GM04504 (cell line): ENCODE measurements around the gene P2RX6.
A peak's percentile ranks its signal among the peaks of the same experiment; 100 is the strongest.
"Not testable (repeated sequence)": the region's sequence is repeated elsewhere in the genome, so short reads cannot be mapped to it uniquely, and the experiment has no call there.

Experiments
- DNase-seq: peaks from one replicate; pipeline ENCODE4 v3.0.0-alpha.2; 2012; ENCODE audit warnings: low read depth

The P2RX6 gene

DNA sequence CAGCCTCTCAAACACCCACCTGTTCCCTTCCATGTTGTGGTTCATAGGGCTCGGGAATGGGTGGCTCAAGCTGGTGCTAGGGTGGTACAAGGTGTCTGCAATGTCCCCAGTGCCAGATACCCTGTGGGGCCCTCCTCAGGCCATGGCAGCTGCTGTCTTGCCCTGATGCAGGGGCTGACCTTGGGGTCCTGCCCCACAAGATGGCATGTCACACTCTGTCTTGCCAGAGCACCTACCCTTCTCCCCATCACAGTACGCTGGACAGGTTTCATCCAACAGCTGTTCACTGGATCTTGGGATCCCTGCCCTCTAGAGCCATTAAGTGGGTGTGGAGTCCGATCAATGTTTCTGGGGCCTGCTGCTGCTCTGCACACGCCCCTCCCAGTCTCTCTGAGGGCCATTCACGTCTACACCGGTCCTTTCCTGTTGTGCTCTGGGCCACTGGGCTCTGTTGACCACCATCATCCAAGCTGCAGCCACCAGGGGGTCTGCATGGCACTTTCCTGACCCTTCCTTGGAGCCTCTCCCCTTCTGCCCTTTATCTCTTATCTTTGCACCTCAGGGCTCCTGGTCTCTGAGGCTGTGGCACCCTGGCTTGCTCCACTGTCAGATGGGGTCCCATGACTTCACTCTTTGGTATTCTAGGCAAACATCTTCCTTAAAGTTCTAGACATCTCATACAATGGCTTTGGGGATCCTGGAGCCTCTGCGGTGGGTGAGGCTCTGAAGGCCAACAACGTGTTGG lies 37.9 kb downstream of the P2RX6 start:
- no peak for DNase-seq

DNA sequence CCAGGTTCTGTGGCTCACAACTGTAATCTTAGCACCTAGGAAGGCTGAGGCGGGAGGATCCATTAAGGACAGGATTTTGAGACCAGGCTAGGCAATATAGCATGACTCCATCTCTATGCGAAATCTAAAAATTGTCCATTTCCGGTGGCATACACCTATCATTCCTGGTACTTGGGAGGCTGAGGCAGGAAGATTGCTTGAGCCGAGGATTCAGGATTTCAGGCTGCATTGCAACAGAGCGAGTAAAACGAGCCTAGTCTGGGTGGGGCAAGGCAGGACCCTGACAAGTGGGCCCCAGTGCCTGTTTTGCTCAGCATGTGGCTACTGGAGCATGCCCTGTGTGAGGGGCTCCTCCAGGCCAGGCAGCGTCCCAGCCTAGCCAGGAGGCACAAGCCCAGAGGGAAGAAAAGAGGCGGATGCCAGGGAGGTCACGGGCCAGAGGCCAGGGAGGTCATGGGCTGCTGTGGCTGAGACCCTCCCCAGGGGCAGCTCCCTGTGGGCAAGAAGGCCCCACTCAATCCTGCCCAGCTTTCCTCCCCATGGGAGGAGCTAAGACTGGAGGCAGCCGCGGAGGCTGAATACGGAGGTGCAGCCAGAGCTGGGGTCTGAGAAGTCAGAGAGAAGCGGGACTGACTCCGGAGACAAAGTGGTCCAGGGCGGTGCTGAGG lies 39.2 kb downstream of the P2RX6 start:
- no peak for DNase-seq

DNA sequence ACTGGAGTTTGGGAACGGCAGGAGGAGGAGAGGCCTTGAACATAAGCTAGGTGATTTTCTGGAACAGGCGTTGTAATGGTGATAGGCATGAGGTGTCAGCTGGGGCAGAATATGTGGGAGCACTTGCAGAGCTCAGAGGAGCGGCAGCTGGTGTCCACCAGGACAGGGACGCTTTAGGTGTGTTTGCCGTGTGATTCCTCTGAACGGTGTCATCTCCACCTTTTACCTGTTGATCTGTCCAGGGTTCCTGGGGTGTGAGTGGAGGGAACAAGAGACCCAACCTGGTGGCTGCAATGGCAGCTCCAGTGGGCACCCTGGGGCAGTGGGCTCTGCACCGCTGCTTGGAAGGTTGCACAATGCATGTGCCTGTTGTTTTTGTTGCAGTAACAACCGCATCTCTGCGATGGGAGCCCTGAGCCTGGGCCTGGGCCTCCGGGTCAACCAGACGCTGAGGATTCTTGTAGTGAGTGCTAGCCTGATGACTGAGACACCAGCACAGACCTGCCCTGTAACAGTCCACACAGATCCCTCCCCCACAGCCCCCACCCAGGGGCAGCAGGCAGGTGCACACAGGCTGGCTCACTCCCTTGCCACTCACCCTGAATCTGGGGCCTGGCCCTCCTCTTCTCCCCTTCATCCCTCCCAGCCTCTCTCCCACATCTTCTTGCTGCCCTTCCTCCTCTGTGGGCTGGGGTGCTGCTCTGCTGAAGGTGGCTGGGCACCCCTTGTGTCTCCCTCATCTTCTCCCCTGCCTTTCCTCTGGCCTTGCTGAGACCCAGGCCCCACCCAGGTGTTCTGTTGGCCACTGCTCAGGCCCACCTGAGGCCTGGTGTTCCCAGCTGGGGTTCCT lies 40.0 kb downstream of the P2RX6 start:
- no peak for DNase-seq

DNA sequence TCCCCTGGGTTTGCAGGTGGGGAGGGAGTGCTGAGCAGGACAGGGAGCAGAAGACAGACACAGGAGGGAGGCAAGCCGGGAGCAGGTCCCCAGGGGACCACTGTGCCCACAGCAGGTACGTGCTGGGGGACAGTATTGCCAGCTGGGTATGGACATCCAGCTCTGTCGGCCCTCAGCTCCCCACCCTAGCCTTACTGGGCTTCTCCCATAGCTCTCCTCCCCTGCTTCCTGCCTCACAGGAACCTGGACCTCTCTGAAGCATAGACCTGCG lies 40.5 kb downstream of the P2RX6 start:
- no peak for DNase-seq

DNA sequence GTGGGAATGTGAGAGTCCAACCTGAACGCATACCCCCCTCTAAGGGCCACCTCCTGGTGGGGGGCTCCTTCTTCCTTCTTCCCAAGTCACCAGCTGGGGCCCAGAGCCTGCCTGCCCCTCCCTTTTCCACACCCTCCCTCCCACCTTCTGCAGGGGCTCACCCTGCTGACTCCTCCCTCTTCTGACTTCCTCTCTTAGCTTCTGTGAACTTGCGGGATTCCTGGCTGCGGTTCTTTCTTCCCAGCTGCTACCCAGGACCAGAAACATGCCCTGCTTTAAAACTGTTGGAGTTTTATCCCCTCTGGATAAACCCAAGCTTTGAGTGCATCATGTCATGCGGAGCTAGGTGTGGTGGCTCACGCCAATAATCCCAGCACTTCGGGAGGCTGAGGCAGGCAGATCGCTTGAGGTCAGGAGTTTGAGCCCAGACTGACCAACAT lies 40.9 kb downstream of the P2RX6 start:
- no peak for DNase-seq

DNA sequence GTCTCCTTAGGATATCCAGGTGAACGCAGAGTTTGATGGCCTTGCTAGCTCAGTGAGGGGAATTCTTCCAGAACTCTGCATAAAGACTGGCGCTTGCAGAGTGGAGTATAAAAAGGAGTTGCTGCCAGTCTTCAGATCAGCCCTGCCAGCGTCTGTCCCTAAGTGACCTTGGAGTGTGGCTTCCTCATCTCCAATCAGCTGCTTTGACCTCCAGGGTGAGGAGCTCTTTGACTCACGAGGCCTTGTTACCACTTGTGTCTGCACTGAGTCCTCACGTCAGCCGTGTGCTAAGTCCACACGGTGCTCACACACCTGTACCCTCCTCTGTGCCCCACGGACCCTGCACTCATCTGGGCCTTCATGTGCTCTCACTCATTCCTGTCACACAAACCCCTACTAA lies 45.4 kb downstream of the P2RX6 start:
- not testable (repeated sequence) for DNase-seq

DNA sequence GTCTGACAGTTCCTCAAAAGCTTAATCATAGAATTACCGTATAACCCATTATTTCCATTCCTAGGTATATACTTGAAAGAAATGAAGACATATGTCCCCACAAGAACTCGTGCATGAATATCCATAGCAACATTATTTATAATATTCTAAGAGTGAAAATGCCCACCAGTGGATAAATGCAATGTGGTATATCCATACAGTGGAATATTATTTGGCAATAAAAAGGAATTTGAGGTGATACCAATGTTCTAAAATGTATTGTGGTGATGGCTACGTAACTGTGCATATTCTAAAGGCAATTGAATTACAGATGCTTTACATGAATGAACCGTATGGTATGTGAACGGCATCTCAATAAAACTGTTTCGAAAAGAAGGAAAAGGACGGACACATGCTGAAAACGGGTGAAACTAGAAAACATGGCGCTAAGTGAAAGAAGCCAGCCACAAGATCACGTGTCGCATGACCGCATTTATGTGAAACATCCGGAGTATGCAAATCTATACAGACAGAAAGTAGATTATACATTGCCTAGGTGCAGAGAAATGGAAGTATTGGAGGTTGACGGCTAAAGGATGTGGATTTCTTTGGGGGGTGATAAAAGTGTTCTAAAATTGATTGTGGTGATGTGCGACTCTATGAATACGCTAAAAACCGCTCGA lies 46.8 kb downstream of the P2RX6 start:
- DNase-seq, result not testable (repeated sequence)

DNA sequence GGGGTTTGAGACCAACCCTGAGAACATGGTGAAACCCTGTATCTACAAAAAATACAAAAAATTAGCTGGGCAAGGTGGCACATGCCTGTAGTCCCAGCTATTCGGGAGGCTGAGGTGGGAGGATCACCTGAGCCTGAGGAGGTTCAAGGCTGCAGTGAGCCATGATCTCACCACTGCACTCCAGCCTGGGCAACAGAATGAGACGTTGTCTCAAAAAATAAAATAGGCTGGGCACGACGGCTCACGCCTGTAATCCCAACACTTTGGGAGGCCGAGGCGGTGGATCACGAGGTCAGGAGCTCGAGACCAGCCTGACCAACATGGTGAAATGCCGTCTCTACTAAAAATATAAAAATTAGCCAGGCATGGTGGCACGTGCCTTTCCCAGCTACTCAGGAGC lies 49.5 kb downstream of the P2RX6 start:
- DNase-seq, result not testable (repeated sequence)

DNA sequence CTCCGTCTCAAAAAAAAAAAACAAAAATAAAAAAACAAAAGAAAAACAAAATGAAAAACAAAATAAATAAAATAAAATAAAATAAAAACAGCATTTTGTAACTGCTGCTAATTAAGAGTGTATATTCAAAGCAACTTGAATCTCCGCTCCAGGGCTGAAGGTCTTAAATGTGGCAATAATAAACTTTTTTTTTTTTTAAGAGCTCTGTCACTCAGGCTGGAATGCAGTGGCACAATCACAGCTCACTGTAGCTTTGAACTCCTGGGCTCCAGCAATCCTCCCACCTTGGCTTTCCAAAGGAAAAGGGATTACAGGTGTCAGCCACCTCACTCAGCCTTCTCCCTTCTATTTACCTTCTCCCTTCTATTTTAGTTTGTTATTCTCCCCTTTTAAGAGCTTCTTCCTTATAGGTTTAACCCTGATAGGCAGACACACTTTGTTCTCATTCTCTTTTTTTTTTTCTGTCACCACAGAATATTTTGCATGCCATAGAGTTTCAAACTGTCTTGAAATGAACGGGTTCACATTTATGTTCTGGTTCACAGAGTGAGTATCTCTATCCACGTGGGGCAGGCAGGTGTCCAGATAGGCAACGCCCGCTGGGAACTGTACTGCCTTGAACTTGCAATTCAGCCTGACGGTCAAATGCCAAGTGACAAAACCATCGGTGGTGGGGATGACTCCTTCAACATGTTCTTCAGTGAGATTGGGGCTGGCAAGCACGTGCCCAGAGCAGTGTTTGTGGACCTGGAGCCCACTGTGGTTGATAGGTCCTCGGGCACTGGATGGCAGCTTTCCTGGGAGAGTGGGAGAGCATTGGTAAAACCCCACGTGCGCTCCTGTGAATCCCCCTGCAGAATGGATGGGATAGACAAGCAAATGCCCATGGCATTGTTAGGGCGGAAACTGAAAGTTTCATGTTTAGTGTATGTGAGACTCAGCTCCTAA lies 50.2 kb downstream of the P2RX6 start:
- no peak for DNase-seq

DNA sequence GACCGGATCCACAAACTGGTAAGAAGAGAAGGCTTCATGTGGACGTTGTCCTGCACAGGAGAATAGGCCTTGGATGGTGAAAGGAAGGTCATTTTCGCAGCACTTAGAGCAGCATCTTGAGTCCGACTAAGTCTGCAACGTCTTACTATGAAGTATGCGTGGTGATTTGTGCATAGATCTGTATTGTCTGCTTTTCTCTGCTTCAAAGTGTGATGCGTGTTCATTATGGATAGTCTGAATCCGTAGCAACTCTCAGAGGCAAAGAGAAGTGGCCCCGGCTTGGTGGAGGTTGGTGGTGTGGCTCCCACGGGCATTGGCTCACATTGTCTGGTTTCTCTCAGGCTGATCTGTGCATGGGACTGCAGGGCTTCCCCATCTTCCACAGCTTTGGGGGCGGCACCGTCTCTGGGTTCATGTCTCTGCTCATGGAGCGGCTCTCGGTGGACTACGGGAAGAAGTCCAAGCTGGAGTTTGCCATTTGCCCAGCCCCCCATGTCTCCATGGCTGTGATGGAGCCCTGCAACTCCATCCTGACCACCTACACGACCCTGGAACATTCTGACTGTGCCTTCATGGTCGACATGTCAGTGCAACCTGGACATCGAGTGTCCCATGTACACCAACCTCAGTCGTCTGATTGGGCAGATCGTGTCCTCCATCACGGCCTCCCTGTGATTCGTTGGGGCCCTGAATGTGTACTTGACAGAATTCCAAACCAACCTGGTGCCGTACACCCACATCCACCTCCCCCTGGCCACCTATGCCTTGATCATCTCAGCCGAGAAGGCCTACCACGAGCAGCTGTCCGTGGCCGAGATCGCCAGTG lies 52.3 kb downstream of the P2RX6 start:
- no peak for DNase-seq

DNA sequence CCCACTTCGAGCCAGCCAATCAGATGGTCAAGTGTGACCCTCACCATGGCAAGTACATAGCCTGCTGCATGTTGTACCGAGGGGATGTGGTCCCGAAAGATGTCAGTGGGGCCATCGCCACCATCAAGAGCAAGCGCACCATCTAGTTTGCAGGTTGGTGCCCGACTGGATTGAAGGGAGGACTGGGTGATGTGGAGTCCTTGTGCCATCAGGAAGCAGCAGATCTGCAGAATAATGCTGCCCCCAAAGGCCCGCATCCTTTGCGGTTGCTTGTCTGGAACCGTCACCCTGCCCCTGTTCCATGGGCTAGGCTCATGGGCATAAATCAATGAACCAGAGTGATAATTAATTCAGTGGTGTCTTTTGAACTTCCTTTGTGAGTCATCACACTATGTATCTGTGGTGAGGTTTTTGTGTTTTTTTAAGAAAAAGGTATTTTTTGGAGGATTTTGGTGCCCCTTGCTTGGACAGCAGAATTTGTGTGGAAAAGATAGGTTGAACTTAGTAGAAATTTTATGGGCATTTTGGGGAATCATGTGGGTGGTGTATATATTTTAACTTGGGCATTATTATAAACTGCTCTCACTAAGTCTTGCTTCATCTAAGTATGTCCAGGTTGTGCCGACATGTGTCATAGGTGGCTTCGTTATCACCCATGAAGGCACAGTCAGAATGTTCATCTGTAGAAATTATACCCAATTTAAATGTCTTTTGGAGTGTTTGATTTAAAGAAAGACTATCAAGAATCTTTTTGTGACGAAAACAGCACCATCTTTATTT lies 53.1 kb downstream of the P2RX6 start:
- no peak for DNase-seq

DNA sequence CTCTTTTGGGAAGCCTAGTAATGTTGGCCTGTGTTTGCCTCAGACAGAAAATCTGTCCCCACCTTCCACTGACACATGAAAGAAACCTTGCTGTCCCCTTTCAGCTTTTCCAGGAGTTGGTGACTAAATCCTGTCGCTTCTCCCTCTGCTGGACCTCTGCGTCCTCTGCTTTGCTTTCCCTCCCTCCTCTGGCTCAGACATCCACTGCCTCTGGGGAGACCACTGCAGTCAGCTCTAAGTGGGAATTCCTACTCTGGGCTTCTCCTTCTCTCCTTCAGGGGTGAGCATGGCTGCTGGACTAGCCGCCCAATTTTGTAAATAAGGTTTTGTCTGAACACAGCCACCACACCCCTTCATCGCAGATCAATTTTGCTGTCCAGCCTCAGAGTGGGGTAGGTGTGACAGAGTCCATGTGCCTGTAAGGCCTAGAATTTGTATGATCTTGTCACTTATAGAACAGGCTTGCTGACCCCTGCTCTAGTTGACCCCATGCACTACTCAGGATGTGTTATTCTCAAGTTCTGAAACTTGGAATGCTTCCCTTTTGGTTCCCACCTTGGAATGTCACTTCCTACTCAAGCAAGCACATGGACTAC lies 53.8 kb downstream of the P2RX6 start:
- DNase-seq, result no peak

DNA sequence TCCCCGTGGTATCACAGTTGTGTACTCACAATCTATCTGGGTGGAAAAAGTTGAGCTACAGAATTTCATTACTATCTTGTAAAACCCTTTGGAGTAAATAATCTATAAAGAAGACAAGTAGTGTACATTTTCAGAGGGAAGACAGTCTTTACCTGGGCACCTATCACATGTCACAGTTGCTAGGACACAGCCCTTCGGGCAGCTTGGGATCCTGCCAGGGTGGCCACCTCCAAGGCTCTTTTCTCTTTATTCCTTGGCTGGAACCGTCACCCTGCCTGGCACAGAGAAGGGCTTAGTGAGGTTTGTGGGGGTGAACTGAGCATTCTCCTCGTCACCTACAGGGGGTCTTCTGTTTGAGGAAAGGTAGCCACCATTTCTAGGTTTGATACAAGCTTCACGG lies 54.4 kb downstream of the P2RX6 start:
- DNase-seq, result no peak

DNA sequence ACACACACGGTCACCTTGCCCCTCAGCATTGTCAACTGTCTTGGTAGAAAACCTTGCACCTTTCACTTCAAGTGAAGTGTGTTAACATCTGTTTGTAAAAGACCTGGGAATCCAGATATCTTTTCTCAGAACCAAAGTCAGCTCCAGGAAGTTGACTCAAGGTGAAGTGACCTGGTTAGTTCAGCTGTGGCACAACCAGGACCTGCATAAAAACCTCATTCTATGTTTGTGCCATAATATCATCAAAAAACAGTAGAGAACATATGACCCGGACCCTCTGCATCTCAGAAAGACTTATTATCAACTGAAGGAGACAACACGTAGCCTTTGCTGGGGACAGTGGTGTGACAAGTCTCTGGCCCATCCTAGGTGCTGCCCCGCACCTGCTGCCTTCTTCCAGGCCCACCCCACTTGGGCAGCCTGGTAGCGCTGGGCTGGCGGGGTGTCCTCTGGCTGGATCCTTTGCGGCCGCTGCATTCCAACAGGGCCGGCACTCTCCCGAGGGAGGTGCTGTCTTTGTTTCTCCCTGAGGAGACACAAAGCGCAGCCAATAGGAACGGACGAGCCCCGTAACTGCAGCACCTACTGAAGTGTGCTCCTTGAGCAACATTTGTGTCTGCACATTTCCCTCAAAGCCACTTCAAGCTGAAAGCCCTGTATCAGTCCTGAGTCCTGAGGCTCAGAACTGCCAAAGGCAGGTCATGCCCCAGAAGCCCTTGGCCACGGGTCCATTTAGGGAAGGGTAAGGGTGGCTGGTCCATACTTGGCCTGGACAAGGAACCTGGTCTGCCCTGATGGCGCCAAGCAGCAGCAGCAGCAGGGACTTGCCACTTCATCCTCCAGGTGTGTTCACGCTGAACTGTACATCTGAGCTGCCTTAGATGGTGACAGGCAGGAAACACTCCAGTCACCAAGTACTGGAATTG lies 56.0 kb downstream of the P2RX6 start:
- DNase-seq, result no peak

DNA sequence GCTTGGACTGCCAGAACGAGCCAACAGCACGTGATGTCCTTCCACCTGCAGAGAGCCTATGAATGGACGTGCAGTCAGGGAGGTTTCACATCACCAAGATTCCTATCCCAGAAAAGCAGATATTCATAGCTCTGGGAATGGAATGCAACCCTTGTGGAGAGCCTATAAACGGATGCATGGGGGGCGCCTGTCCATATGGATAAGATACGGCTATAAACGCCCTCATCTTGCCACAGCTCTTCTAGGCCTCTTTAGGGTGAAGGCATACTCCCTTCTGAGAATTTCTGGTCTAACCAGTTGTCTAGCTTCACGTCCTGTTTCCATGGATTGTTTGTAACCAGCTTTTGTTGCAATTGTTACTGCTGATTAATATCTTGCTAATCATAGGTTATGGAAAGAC lies 56.8 kb downstream of the P2RX6 start:
- DNase-seq, result not testable (repeated sequence)

DNA sequence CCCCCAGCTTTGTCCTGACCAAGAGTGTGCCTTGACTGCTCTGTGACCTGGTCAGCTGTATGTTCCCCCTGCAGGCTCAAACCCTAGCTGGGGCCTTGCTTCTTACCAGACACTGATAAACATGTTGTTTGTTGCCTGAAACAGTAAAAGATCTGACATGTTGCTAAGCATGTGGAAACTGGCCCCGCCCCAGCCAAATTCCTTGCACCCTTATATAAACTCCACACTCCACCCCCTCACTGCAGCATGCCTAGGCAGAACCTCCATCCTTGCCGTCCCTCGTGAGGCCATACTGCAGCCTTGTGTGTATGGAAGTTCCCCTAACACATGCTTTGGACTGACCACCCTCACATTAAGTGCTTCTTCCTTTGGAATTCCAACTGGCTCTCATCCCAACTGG lies 58.1 kb downstream of the P2RX6 start:
- no peak for DNase-seq

DNA sequence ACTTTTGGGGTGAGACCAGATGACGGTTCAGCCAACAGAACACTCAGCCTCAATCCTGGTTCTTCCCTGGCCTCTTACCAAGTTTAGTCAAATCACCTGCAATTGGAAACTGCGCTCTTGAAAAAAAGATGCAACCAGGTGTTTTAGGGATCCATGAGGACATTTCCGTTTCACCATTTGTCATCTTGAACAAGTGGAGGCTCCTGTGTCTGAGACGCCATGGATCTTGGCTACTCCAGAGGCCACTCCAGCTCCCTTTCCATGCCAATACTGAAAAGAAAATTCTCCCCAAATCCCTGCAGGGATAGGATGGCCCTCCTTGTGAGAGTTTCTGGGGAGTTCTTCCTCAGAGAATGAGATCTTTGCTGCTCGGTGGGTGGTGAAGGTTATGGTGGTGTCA lies 58.5 kb downstream of the P2RX6 start:
- DNase-seq, result no peak

DNA sequence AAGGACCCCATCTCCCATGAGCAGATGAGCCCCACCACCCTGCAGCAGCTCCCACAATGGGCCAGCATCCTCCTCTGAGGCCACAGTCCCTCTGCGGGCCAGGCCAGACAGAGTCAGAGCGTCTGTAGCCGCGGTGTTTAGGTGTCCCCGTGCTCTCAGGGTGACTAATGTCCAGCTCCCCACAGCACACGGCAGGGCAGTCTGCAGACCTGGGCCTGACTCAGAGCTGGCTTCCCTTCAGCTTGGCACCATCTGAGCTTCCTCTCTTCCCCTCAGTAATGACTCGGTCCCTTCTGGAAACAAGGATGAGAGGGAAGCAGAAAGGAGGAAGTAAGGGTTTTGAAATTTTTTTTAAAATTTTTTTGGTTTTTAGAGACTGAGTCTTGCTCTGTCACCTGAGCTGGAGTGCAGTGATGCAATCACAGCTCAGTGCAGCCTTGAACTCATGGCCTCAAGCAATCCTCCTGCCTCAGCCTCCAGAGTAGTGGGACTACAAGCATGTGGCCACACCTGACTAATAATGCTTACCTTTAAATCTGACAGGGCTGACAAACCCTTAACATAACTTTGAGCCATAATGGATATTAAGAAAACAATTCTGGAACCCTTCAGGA lies 59.2 kb downstream of the P2RX6 start:
- DNase-seq, result peak; percentile 77
